Testis (tissue), 3 donors: Measurements from ENCODE around the gene PDGFC. TPM values are rescaled to one million over a fixed set of nuclear protein-coding genes. Genes with fewer than 3 reads are reported as not detected.

ENCODE experiments used
- DNase-seq: peaks from one replicate; pipeline ENCODE4 v3.0.0-alpha.2; 2019
- H3K27ac ChIP-seq, 2 donors: fragments of 200-600 bp; sonication (generic); one replicate each; pipeline ENCODE4 v1.5.1; 2019
- H3K27me3 ChIP-seq: fragments of 200-600 bp; sonication (generic); one replicate; pipeline ENCODE4 v1.5.1; 2019
- H3K36me3 ChIP-seq: fragments of 200-600 bp; sonication (generic); one replicate; pipeline ENCODE4 v1.5.1; 2017; ENCODE audit warnings: low read depth; ENCODE audit errors: missing control alignments
- H3K4me1 ChIP-seq: fragments of 200-600 bp; sonication (generic); one replicate; pipeline ENCODE4 v1.5.1; 2019
- H3K4me3 ChIP-seq, 2 donors: fragments of 200-600 bp; sonication (generic); one replicate each; pipeline ENCODE4 v1.5.1; 2017 to 2019
- H3K9me3 ChIP-seq: fragments of 200-600 bp; sonication (generic); one replicate; pipeline ENCODE4 v1.5.1; 2017
- CTCF ChIP-seq, 3 experiments: fragments of 450-650 bp in 2 of 3; fragments of 200-600 bp in 1 of 3; sonication (generic) in 1 of 3; IDR thresholded peaks; one replicate each; pipeline ENCODE4 v1.5.1; 2016 to 2019; ENCODE audit warnings: antibody characterized with exemption in 3 of 3, mild to moderate bottlenecking in 2 of 3, moderate library complexity in 1 of 3
- POLR2A ChIP-seq: fragments of 450-650 bp; IDR thresholded peaks from one replicate; pipeline ENCODE4 v1.6.1; 2017; ENCODE audit warnings: antibody characterized with exemption, mild to moderate bottlenecking, moderate library complexity
- WGBS, 2 donors: methylation state at CpG; one replicate each; pipeline ENCODE4 v1.1.5; 2018; 5-methylcytosine and 5-hydroxymethylcytosine counted together
- intact Hi-C: fragments of 100-400 bp; cut with DNase I; formaldehyde crosslinking; loops from one replicate; pipeline ENCODE4 v1.15.1; 2023; ENCODE audit warnings: low total_unique reads
- polyA plus RNA-seq: library from polyadenylated mRNA; stranded (reverse); fragments of 350-450 nt; fragmentation: Illumina TruSeq; extraction: RNeasy Lipid Tissue Mini Kit (QIAGEN cat#74804); gene quantifications from one replicate; pipeline ENCODE4 v1.2.3, GENCODE V29; 2014; ENCODE audit warnings: low read depth, low replicate concordance; ENCODE audit not compliant: insufficient read depth
- total RNA-seq, 2 donors: library from RNA; depleted of rRNA; stranded (reverse); fragments of >200 nt; gene quantifications; one replicate each; pipeline ENCODE4 v1.2.3, GENCODE V29; 2016

Gene PDGFC
- total and polyA plus RNA-seq, 3 donors from 2014 or later: 7.8 to 13.8 (median 9.4) TPM

- no peak for TF ChIP-seq POLR2A
- no peak for TF ChIP-seq CTCF (IDR thresholded peaks at IDR 0.05)
- H3K27ac ChIP-seq: peak overlapping the region in 1 of 2 donors; percentile 12
- no peak overlapping the region for H3K4me3 ChIP-seq
- H3K27me3 ChIP-seq: no peaks in the 10 kb centered on the region
- DNase-seq: no peak
- no peaks in the 10 kb centered on the region for H3K9me3 ChIP-seq
- intact Hi-C loops: no loop called here
- no peaks in the 10 kb centered on the region for H3K36me3 ChIP-seq
- 68 to 70% methylated on average over 4 of the region's 4 CpGs for WGBS, 2 donors
- H3K4me1 ChIP-seq: no peaks in the 10 kb centered on the region
Measured at GRCh38 chr4:156829201-156829873, 142.3 kb downstream of the PDGFC start.

- Histone ChIP-seq H3K27me3 (no peaks in the 10 kb centered on the region), H3K4me3 (no peak overlapping the region), H3K27ac (no peak overlapping the region), H3K4me1 (no peaks in the 10 kb centered on the region), H3K36me3 (no peaks in the 10 kb centered on the region), H3K9me3 (no peaks in the 10 kb centered on the region)
- DNase-seq: no peak
- TF ChIP-seq POLR2A (no peak), CTCF (IDR thresholded peaks at IDR 0.05) (no peak)
- intact Hi-C loops: no loop called here
- 62 to 92% methylated on average over 2 of the region's 2 CpGs for WGBS, 2 donors
Measured at GRCh38 chr4:156827519-156827918, 144.1 kb downstream of the PDGFC start.

GRCh38 chr4:156825074-156825473 is 146.5 kb downstream of the PDGFC start:
- H3K27me3 ChIP-seq: no peaks in the 10 kb centered on the region
- no peak for DNase-seq
- H3K27ac ChIP-seq: no peak overlapping the region
- intact Hi-C loops: no loop called here
- H3K9me3 ChIP-seq: no peaks in the 10 kb centered on the region
- H3K36me3 ChIP-seq: no peaks in the 10 kb centered on the region
- 86 to 89% methylated on average over 4 of the region's 4 CpGs for WGBS, 2 donors
- no peaks in the 10 kb centered on the region for H3K4me1 ChIP-seq
- TF ChIP-seq POLR2A: no peak
- no peak overlapping the region for H3K4me3 ChIP-seq

- H3K36me3 ChIP-seq: no peaks in the 10 kb centered on the region
- DNase-seq: no peak
- intact Hi-C loops: no loop called here
- no peak overlapping the region for H3K4me3 ChIP-seq
- WGBS, 2 donors: 90 to 96% methylated on average over 2 of the region's 2 CpGs
- no peaks in the 10 kb centered on the region for H3K27me3 ChIP-seq
- H3K4me1 ChIP-seq: no peaks in the 10 kb centered on the region
- TF ChIP-seq POLR2A (no peak), CTCF (IDR thresholded peaks at IDR 0.05) (no peak)
- H3K27ac ChIP-seq: no peak overlapping the region
- no peaks in the 10 kb centered on the region for H3K9me3 ChIP-seq
Measured at GRCh38 chr4:156824451-156825060, 147.0 kb downstream of the PDGFC start.

- intact Hi-C loops: no loop called here
- Histone ChIP-seq H3K27me3 (no peaks in the 10 kb centered on the region), H3K36me3 (no peaks in the 10 kb centered on the region), H3K9me3 (no peaks in the 10 kb centered on the region), H3K27ac (no peak overlapping the region), H3K4me1 (no peaks in the 10 kb centered on the region), H3K4me3 (no peak overlapping the region)
- TF ChIP-seq CTCF (IDR thresholded peaks at IDR 0.05) (no peak), POLR2A (no peak)
- WGBS, 2 donors: 50 to 51% methylated on average over 3 of the region's 3 CpGs
- no peak for DNase-seq
Measured at GRCh38 chr4:156820931-156821330, 150.7 kb downstream of the PDGFC start.
